GM10248 (cell line): ENCODE results near the gene FTCD.
"Not testable (repeated sequence)": the region's sequence is repeated elsewhere in the genome, so short reads cannot be mapped to it uniquely, and the experiment has no call there.

Experiments
- CTCF ChIA-PET: fragments of 300-600 bp; sonication (Branson Sonifier 250); formaldehyde crosslinking; extraction: SDS; loops from one replicate; lab custom pipeline; 2021; ENCODE audit warnings: antibody characterized with exemption; lab: Yijun Ruan, JAX
- POLR2A ChIA-PET: fragments of 350-650 bp; sonication (Branson Sonifier 250); formaldehyde crosslinking; extraction: SDS; loops from one replicate; lab custom pipeline; 2020; ENCODE audit warnings: antibody characterized with exemption; lab: Yijun Ruan, JAX
- DNase-seq: peaks from one replicate; pipeline ENCODE4 v3.0.0; 2012; ENCODE audit errors: extremely low spot score
- TF ChIP-seq, protein P1 (sequence below): IDR thresholded peaks from 2 replicates; pipeline ENCODE4 v1.5.1; 2012; ENCODE audit warnings: mild to moderate bottlenecking, low read depth; ENCODE audit errors: extremely low read depth, missing control alignments, control extremely low read depth

FTCD gene

DNA sequence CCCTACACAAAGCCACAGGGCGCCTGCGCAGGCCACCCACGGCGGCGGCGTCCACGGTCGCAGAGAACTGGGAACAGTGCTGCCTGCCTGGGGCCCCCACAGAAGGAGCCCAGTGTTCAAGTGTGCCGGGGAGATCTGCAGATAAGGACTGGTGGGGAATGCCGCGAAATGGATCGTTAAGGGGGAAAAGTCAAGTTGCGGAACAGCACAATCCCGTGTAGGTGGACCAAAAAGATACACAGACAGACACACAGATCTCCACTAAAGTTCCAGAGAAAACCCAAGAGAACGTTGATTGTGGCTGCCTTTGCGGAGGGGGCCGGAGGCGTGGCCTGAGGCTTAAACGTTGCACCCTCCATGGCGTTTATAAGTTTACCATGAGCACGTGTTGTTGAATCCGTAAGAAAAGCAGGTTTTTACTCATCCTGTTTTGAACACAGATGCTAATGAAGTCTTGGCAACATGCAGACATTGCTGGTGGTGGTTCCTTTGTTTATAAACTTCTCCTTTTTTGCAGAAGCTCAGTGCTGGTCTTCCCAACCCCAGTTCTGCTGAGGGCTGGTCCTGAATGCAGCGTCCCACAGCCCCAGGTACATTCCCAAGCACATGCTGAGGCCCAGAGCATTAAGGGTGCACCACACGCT lies 24.8 kb upstream of the FTCD start:
- POLR2A ChIA-PET = no interaction called here
- CTCF ChIA-PET = interaction anchor here (1.5 kb wide), 1 partner anchor 37 kb away, joined by 3 read pairs; no protein-coding TSS in a partner anchor

DNA sequence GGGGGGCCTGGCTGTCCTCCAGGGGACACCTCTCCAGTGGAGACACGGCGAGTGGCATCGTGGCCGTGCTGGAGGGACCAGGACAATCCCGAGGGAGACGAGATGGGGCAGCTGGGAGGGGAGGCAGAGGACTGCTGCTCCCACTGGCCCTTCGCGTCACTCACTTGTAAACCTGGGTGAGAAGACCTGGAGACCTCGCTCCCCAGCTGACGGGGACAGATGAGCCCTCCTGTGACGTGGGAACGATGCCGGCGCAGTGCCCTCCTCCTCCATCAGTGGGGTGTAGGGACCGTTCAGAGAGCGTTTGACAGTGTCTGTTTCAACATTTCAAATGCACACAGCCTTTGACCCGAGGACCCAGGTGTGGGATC lies 24.3 kb upstream of the FTCD start:
- CTCF ChIA-PET = no interaction called here
- POLR2A ChIA-PET = no interaction called here
- DNase-seq = no peak
- TF ChIP-seq, protein P1, sequence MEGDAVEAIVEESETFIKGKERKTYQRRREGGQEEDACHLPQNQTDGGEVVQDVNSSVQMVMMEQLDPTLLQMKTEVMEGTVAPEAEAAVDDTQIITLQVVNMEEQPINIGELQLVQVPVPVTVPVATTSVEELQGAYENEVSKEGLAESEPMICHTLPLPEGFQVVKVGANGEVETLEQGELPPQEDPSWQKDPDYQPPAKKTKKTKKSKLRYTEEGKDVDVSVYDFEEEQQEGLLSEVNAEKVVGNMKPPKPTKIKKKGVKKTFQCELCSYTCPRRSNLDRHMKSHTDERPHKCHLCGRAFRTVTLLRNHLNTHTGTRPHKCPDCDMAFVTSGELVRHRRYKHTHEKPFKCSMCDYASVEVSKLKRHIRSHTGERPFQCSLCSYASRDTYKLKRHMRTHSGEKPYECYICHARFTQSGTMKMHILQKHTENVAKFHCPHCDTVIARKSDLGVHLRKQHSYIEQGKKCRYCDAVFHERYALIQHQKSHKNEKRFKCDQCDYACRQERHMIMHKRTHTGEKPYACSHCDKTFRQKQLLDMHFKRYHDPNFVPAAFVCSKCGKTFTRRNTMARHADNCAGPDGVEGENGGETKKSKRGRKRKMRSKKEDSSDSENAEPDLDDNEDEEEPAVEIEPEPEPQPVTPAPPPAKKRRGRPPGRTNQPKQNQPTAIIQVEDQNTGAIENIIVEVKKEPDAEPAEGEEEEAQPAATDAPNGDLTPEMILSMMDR = no peak

More for the DNA sequence above, 24.8 kb upstream of the FTCD start:
- DNase-seq = no peak
- TF ChIP-seq, protein P1 = no peak

DNA sequence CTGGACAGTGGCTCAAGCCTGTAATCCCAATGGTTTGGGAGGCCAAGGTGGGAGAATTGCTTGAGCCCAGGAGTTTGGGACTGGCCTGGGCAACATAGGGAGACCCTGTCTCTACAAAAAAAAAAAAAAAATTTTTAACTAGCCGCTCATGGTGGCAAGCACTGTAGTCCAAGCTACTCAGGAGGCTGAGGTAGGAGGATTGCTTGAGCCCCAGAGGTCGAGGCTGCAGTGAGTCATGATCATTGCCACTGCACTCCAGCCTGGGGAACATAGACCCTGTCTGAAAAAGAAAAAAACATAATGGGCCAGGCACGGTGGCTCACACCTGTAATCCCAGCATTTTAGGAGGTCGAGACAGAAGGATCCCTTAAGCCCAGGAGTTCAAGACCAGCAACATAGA lies 23.6 kb upstream of the FTCD start:
- TF ChIP-seq, protein P1 = no peak
- ChIA-PET CTCF (no interaction called here), POLR2A (no interaction called here)
- DNase-seq = no peak

DNA sequence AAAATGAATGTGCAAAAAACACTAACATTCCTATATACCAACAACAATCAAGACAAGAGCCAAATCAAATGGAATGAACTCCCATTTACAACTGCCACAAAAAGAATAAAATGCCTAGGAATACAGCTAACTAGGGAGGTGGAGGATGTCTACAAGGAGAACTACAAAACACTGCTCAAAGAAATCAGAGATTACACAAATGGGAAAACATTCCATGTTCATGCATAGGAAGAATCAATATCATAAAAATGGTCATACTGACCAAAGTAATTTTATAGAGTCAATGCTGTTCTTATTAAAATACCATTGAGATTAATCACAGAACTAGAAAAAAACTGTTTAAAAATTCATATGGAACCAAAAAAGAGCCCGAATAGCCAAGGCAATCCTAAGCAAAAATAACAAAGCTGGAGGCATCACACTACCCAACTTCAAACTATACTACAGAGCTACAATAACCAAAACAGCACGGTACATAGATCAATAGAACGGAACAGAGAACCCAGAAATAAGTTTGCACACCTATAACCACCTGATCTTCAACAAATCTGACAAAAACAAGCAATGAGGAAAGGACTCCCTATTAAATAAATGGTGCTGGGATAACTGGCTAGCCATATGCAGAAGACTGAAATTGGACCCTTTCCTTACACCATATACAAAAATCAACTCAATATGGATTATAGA lies 21.2 kb upstream of the FTCD start:
- POLR2A ChIA-PET, DNase-seq: not testable (repeated sequence)
- CTCF ChIA-PET = interaction anchor here (1.0 to 2.2 kb wide), 2 partner anchors 23 to 205 kb away, joined by 3 to 7 read pairs; no protein-coding TSS in a partner anchor

DNA sequence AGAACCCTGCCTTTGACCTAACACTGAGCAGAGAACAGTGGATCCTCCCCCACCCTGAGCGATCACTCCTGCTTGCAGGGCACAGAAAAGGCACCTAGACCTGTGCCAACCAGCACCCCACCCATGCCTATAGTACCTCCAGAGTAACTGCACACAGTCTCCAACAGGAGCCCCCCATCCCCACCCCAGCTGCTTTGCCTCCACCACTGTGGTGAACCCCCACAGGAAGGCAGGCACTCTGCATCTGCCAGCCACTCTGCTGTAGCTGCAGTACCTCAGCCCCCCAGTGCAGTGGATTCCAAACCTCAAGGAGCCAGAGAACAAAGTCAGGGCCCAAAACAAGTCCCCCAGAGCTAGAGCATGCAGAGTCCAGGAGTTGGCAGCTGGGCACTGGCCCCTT lies 18.2 kb upstream of the FTCD start:
- TF ChIP-seq, protein P1 = no peak
- ChIA-PET CTCF (interaction anchor here (1.4 kb wide), 1 partner anchor 30 kb away, joined by 8 read pairs; no protein-coding TSS in a partner anchor), POLR2A (no interaction called here)
- DNase-seq = no peak

DNA sequence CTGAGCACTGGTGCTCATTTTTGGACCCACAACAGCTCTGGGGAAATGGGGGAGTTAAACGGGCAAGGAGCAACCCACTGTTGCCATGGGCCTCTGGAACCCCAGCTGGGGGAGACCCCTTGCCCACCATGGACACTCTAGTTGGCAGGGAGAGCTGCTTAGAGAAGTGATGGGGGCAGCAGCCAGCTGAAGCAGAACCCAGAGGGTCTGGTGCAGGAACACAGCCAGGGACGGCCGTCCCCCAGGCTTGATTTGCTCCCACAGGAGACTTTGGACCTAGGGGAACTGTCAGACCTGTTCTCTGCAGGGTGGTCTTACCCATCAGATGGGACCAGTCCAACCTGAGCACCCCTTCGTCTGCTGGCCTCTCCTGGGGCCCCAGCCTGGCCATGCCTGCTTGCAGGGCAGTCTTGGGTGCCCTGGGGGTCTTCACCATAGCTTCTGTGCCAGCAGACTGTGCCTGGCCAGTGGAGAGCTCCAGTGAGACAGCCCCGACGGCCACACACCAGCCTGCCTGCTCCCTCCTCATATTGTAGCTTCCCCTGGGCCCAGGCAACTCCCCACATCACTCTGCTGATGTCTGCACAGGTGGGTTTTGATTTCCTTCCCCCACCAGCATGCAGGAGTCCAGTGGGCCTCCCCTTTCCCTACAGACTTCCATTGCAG lies 17.6 kb upstream of the FTCD start:
- CTCF ChIA-PET = interaction anchor here (1.4 kb wide), 1 partner anchor 29 kb away, joined by 8 read pairs; no protein-coding TSS in a partner anchor
- TF ChIP-seq, protein P1 = no peak
- no peak for DNase-seq
- POLR2A ChIA-PET = no interaction called here
